ENCODE data around the gene SYTL2. TPM values are rescaled to one million over a fixed set of nuclear protein-coding genes. Genes with fewer than 3 reads are reported as not detected.

SYTL2 gene
- total RNA-seq, 1 experiment from 2014 or later, result 132 TPM

GRCh38 chr11:85825616-85826015 is 14.7 kb upstream of the SYTL2 start:
- CTCF ChIA-PET, result interaction anchor here (1.9 kb wide), 1 partner anchor 16 kb away, joined by 10 read pairs; the partner anchor contains the start of gene SYTL2
- no peak for DNase-seq (ENCODE audit: low read depth, low spot score)
- no peak for ATAC-seq

GRCh38 chr11:85823816-85824215 is 12.9 kb upstream of the SYTL2 start:
- peaks cover 42% of the 10 kb centered on the region for H3K4me1 ChIP-seq (ENCODE audit: control insufficient read depth, insufficient read depth, low read length)
- BruUV-seq (replicated peaks), result no TSS peak
- H3K27ac ChIP-seq (ENCODE audit: low read length), result peak overlapping the region; percentile 58
- ChIA-PET CTCF (interaction anchor here (1.3 kb wide), 1 partner anchor 14 kb away, joined by 3 read pairs; no protein-coding TSS in a partner anchor), POLR2A (interaction anchor here (0.6 kb wide), 1 partner anchor 1188 kb away, joined by 3 read pairs; no protein-coding TSS in a partner anchor)
- no peak for TF ChIP-seq CTCF (IDR thresholded peaks at IDR 0.05)
- no peak for TF ChIP-seq TCF7L2 (IDR thresholded peaks at IDR 0.05; ENCODE audit: low read depth, low read length)
- no peak for TF ChIP-seq POLR2AphosphoS5 (IDR thresholded peaks at IDR 0.05; ENCODE audit: low read depth, low read length)
- no peak for TF ChIP-seq SIN3A (IDR thresholded peaks at IDR 0.05; ENCODE audit: borderline replicate concordance, insufficient read depth, low read depth, low read length)
- TF ChIP-seq, protein P1, sequence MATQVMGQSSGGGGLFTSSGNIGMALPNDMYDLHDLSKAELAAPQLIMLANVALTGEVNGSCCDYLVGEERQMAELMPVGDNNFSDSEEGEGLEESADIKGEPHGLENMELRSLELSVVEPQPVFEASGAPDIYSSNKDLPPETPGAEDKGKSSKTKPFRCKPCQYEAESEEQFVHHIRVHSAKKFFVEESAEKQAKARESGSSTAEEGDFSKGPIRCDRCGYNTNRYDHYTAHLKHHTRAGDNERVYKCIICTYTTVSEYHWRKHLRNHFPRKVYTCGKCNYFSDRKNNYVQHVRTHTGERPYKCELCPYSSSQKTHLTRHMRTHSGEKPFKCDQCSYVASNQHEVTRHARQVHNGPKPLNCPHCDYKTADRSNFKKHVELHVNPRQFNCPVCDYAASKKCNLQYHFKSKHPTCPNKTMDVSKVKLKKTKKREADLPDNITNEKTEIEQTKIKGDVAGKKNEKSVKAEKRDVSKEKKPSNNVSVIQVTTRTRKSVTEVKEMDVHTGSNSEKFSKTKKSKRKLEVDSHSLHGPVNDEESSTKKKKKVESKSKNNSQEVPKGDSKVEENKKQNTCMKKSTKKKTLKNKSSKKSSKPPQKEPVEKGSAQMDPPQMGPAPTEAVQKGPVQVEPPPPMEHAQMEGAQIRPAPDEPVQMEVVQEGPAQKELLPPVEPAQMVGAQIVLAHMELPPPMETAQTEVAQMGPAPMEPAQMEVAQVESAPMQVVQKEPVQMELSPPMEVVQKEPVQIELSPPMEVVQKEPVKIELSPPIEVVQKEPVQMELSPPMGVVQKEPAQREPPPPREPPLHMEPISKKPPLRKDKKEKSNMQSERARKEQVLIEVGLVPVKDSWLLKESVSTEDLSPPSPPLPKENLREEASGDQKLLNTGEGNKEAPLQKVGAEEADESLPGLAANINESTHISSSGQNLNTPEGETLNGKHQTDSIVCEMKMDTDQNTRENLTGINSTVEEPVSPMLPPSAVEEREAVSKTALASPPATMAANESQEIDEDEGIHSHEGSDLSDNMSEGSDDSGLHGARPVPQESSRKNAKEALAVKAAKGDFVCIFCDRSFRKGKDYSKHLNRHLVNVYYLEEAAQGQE (IDR thresholded peaks at IDR 0.05; ENCODE audit: insufficient read depth in 1 of 2, low read depth in 2 of 2, low read length in 1 of 2), result no peak
- H3K27me3 ChIP-seq (ENCODE audit: control insufficient read depth, insufficient read depth, low read length), result no peaks in the 10 kb centered on the region
- in situ Hi-C loops (cut with HindIII; ENCODE audit: low pct_unique_long_range_greater_than_20kb, low sequenced_read_pairs), result no loop called here
- H3K36me3 ChIP-seq (ENCODE audit: control insufficient read depth, insufficient read depth, low read length), result no peaks in the 10 kb centered on the region
- ATAC-seq (no peak), DNase-seq (ENCODE audit: low read depth, low spot score) (no peak)
- H3K9me3 ChIP-seq (ENCODE audit: control insufficient read depth, insufficient read depth, low read depth, low read length), result no peaks in the 10 kb centered on the region
- H3K4me3 ChIP-seq (ENCODE audit: low read depth in 2 of 2, low read length in 2 of 2), result no peak overlapping the region
- intact Hi-C loops (cut with micrococcal nuclease; ENCODE audit: unreplicated experiment), result loop anchor here (5.0 to 10.0 kb wide), 2 partner anchors 122 to 229 kb away; no protein-coding TSS in a partner anchor

More at GRCh38 chr11:85825616-85826015, 14.7 kb upstream of the SYTL2 start:
- in situ Hi-C loops (cut with HindIII; ENCODE audit: low pct_unique_long_range_greater_than_20kb, low sequenced_read_pairs), result no loop called here
- POLR2A ChIA-PET, result no interaction called here
- intact Hi-C loops (cut with micrococcal nuclease; ENCODE audit: unreplicated experiment), result loop anchor here (5.0 to 10.0 kb wide), 2 partner anchors 108 to 231 kb away; no protein-coding TSS in a partner anchor
- Histone ChIP-seq H3K9me3 (ENCODE audit: control insufficient read depth, insufficient read depth, low read depth, low read length) (no peaks in the 10 kb centered on the region; the same call in 1 of the 2 replicates), H3K36me3 (ENCODE audit: control insufficient read depth, insufficient read depth, low read length) (no peaks in the 10 kb centered on the region), H3K27me3 (ENCODE audit: control insufficient read depth, insufficient read depth, low read length) (no peaks in the 10 kb centered on the region), H3K4me1 (ENCODE audit: control insufficient read depth, insufficient read depth, low read length) (peaks cover 51% of the 10 kb centered on the region), H3K4me3 (ENCODE audit: low read depth in 2 of 2, low read length in 2 of 2) (no peak overlapping the region), H3K27ac (ENCODE audit: low read length) (peak overlapping the region; percentile 95)
- no TSS peak for BruUV-seq (replicated peaks)
- no peak for TF ChIP-seq POLR2AphosphoS5 (IDR thresholded peaks at IDR 0.05; ENCODE audit: low read depth, low read length)
- TF ChIP-seq, protein P1 (IDR thresholded peaks at IDR 0.05; ENCODE audit: insufficient read depth in 1 of 2, low read depth in 2 of 2, low read length in 1 of 2), result no peak
- TF ChIP-seq TCF7L2 (IDR thresholded peaks at IDR 0.05; ENCODE audit: low read depth, low read length), result no peak
- TF ChIP-seq CTCF (IDR thresholded peaks at IDR 0.05), result no peak
- no peak for TF ChIP-seq SIN3A (IDR thresholded peaks at IDR 0.05; ENCODE audit: borderline replicate concordance, insufficient read depth, low read depth, low read length)

Measured in Panc1 (cell line).